Lower leg skin (tissue), 4 donors: Measurements from ENCODE around the gene RPL14. TPM values are rescaled to one million over a fixed set of nuclear protein-coding genes. Genes with fewer than 3 reads are reported as not detected.
"Not testable (repeated sequence)": the region's sequence is repeated elsewhere in the genome, so short reads cannot be mapped to it uniquely, and the experiment has no call there.

Experiments
- DNase-seq, 2 donors: peaks; one replicate each; pipeline ENCODE4 v3.0.0-alpha.2; 2019; ENCODE audit warnings: low spot score in 2 of 2
- H3K4me3 ChIP-seq: fragments of 200-600 bp; sonication (generic); 2 replicates; pipeline ENCODE4 v1.5.1; 2017; ENCODE audit warnings: mild to moderate bottlenecking, low read depth; ENCODE audit not compliant: poor library complexity, severe bottlenecking
- CTCF ChIP-seq, 3 donors: fragments of 450-650 bp; IDR thresholded peaks; one replicate each; pipeline ENCODE4 v1.5.1; 2016; ENCODE audit warnings: antibody characterized with exemption in 3 of 3, mild to moderate bottlenecking in 3 of 3, moderate library complexity in 2 of 3
- POLR2A ChIP-seq, 2 donors: fragments of 450-650 bp; IDR thresholded peaks; one replicate each; pipeline ENCODE4 v1.6.1; 2016 to 2017; ENCODE audit warnings: antibody characterized with exemption in 2 of 2, mild to moderate bottlenecking in 1 of 2, moderate library complexity in 1 of 2
- WGBS, 2 donors: methylation state at CpG; one replicate each; pipeline ENCODE4 v1.1.5; 2018; 5-methylcytosine and 5-hydroxymethylcytosine counted together
- intact Hi-C: fragments of 100-400 bp; cut with DNase I; formaldehyde crosslinking; loops from one replicate; pipeline ENCODE4 v1.15.0; 2023; ENCODE audit warnings: low total_unique reads
- total RNA-seq, 4 donors: library from RNA; depleted of rRNA; stranded (reverse); fragments of >200 nt; gene quantifications; one replicate each; pipeline ENCODE4 v1.1.0, GENCODE V29; 2016

The RPL14 gene
- total RNA-seq, 4 donors from 2014 or later: 452 to 555 (median 498) TPM

DNA sequence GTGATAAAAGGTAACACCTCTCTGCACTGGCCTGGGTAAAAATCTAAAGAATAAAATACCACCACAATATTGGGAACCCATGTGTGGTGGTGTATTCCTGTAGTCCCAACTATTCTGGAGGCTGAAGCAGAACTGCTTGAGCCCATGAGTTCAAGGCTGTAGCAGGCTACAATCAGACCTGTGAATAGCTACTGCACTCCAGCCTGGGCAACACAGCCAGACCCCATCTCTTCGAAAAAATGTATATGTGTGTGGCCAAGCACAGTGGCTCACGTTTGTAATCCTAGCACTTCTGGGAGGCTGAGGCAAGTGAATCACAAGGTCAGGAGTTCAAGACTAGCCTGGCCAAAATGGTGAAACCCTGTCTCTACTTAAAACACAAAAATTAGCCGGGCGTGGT is 1.8 kb upstream of the RPL14 start:
- no peak for TF ChIP-seq CTCF (IDR thresholded peaks at IDR 0.05)
- no peak for TF ChIP-seq POLR2A (IDR thresholded peaks at IDR 0.05)
- intact Hi-C loops: loop anchor here (10.0 kb wide), 1 partner anchor 131 kb away; no protein-coding TSS in a partner anchor
- no peak overlapping the region for H3K4me3 ChIP-seq
- WGBS, 2 donors: 89 to 90% methylated on average over 4 of the region's 4 CpGs
- DNase-seq: no peak

GRCh38 chr3:40456279-40456939 is 730 bp upstream of the RPL14 start:
- intact Hi-C loops: loop anchor here (10.0 kb wide), 1 partner anchor 132 kb away; no protein-coding TSS in a partner anchor
- DNase-seq: no peak
- WGBS, 2 donors: 51 to 55% methylated on average over 29 of the region's 29 CpGs
- peak overlapping the region; percentile 50 for H3K4me3 ChIP-seq
- TF ChIP-seq POLR2A (IDR thresholded peaks at IDR 0.05) (no peak), CTCF (IDR thresholded peaks at IDR 0.05) (no peak)

DNA sequence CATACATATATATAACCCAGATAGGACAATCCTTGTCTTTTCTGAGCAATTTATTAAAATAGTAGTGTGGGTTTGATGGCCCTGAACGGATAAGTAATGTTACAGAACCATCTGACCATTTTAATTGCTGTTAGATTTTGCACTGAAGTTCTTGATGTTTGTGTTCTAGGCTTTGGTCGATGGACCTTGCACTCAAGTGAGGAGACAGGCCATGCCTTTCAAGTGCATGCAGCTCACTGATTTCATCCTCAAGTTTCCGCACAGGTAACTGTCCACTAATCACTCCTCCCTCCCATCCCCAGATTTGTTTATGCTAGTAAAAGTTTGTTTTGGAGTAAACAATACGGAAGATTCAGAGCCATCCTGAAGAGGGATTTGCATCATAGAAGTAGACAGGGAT is 1.3 kb downstream of the RPL14 start:
- no peak for DNase-seq
- H3K4me3 ChIP-seq: no peak overlapping the region
- intact Hi-C loops: loop anchor here (10.0 kb wide), 1 partner anchor 134 kb away; no protein-coding TSS in a partner anchor
- WGBS, 2 donors: 88 to 96% methylated on average over 4 of the region's 4 CpGs
- TF ChIP-seq POLR2A (IDR thresholded peaks at IDR 0.05) (no peak), CTCF (IDR thresholded peaks at IDR 0.05) (no peak)

GRCh38 chr3:40460481-40460880 is 3.3 kb downstream of the RPL14 start:
- DNase-seq, intact Hi-C loops, H3K4me3 ChIP-seq: not testable (repeated sequence)
- 87 to 88% methylated on average over 6 of the region's 6 CpGs for WGBS, 2 donors

DNA sequence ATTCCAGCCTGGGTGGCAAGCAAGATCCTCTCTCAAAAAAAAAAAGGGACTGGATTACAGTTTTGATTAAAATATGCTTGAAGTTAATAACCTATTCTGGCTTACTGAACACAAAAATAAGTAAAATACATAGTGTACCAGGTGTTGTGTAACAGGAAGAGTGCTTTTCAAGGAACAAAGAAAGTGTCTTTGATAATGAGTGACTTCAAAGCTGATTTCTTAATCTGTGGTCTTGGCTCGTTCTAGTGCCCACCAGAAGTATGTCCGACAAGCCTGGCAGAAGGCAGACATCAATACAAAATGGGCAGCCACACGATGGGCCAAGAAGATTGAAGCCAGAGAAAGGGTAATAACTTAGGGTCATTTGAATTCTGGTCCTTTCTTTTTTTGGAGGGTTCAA is 4.0 kb downstream of the RPL14 start:
- TF ChIP-seq CTCF (IDR thresholded peaks at IDR 0.05): no peak
- no peak for TF ChIP-seq POLR2A (IDR thresholded peaks at IDR 0.05)
- DNase-seq: no peak
- H3K4me3 ChIP-seq: no peak overlapping the region
- WGBS, 2 donors: 65 to 71% methylated on average over 3 of the region's 3 CpGs
- intact Hi-C loops: no loop called here

DNA sequence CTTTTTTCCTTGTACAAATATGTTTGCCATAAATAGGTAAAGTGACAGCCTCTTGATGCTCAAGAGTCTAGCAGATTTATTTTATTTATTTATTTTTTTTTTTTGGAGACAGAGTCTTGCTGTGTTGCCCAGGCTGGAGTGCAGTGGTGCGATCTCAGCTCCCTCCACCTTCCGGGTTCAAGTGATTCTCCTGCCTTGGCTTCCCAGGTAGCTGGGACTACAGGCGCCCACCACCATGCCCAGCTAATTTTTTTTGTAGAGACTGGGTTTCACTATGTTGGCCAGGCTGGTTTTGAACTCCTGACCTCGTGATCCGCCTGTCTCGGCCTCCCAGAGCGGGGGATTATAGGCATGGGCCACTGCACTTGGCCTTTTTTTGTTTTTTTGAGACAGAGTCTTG is 5.7 kb downstream of the RPL14 start:
- DNase-seq, intact Hi-C loops, H3K4me3 ChIP-seq: not testable (repeated sequence)
- 90 to 96% methylated on average over 7 of the region's 7 CpGs for WGBS, 2 donors

GRCh38 chr3:40463579-40463978 is 6.4 kb downstream of the RPL14 start:
- WGBS, 2 donors: 88 to 90% methylated on average over 2 of the region's 2 CpGs
- no peak for TF ChIP-seq CTCF (IDR thresholded peaks at IDR 0.05)
- TF ChIP-seq POLR2A (IDR thresholded peaks at IDR 0.05): no peak
- DNase-seq: no peak
- no peak overlapping the region for H3K4me3 ChIP-seq
- intact Hi-C loops: no loop called here
